GM21619 (cell line): ENCODE data around the gene SMAD2.

ENCODE experiments used
- ATAC-seq: cut with Tn5 transposase; IDR thresholded peaks from one replicate; pipeline ENCODE4 v1.9.1; 2021; ENCODE audit not compliant: unreplicated experiment

Gene SMAD2

DNA sequence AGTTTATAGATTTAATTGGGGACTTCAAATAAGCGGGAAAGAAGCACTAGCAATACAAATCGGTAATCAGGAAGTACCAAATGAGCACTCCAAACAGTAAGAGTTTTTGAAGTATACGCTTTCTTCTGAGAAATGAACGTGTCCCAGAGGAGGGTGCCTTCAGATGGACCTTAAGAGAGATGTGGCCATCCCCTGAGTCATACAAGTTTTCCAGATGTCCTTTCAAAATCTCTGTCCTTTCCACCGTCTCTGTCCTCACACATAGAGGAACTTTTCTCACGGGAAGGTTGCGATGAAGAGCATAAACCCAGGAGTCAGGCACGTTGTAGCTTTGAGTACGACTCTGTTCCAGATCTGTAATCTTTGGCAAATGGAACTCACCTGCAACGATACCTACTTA is 1.7 kb upstream of the SMAD2 start:
- no peak for ATAC-seq

- ATAC-seq: no peak
Observed at GRCh38 chr18:47931718-47932103, 1.3 kb upstream of the SMAD2 start.

DNA sequence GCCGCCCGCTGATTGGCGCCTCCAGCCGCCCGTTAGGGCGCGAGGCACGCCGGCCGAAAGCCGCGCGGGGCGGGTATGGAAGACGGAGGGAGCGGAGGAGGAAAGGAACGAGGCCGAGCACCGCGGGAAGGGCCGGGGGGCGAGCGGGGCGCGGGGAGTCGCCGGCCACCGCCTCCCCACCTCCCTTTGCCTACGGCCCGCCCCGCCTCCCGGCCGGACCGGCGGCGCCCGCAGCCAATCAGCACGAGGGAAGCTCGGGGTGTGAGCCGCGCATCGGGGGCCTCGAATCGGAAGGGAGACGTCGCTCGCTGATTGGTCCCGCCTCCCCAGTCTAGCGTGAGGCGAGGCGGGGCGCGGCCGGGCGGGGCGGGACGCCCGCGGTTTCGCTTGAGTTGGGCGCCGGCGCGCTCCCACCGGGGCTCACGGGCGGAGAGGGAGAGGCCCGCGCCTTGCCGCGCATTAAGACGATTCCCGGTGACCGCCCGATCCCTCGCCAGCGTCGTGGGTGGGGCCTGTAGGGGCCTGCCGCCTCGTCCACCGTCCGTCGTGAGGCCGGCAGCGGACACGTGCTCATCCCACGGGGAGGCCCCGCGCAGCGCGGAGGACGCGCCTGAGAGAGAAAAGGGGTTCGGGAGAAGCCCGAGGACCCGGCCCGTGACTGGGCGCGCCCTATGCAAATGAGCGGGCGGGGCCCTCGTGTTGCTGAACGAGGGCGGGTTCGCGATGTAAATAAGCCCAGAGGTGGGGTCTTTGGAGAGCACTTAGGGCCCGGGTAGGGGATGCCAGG is 665 bp upstream of the SMAD2 start:
- peak; percentile 85 for ATAC-seq

GRCh38 chr18:47929681-47930198 is 719 bp downstream of the SMAD2 start:
- ATAC-seq: no peak

GRCh38 chr18:47928466-47928865 is 2.0 kb downstream of the SMAD2 start:
- ATAC-seq: no peak

DNA sequence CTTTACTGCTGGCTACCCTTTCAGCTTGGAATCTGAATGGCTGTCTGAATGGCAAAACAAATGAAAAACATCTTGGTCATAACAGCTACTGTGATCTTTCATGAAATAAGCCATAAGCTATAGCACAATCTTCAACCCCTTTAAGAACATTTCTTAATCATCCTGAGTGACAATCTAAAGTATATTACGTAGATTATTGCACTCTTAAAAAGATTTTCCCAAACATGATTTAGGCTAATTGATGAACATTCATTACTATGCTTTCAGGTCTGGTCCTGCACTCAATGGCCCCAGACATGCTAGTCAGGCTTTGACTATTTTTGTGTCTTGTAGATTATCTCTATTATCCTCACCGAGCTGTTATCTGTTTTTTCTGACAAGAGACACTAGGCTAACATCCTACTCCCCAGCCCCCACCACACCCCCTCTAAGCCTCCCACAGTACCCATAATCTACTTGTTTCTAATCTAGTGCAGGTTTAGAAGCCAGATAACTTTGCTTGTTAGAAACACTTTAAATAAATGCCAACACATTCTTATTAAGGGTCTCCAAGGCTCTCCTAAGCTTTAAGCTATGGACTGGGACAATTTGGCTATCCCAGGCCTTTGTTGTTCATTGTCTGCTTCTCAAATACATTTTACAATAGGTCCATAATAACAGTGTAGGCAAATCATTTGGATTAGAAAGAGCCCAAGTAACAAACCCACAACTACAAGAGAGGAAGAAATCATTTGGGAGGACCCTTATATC is 4.2 kb downstream of the SMAD2 start:
- ATAC-seq: no peak

DNA sequence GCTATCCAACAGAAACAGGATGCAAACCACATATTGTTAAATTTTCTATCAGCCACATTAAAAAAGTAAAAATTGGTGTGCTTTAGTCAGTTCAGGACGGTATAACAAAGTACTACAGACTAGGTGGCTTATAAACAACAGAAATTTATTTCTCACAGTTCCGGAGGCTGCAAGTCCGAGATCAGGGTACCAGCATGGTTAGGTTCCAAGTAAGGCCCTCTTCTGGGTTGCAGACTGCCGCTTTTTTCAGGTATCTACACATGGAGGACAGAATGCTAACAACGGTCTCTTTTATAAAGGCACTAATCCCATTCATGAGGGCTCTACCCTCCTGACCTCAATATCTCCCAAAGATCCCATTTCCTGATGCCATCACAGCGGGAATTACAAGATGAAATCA is 10.5 kb downstream of the SMAD2 start:
- no peak for ATAC-seq

DNA sequence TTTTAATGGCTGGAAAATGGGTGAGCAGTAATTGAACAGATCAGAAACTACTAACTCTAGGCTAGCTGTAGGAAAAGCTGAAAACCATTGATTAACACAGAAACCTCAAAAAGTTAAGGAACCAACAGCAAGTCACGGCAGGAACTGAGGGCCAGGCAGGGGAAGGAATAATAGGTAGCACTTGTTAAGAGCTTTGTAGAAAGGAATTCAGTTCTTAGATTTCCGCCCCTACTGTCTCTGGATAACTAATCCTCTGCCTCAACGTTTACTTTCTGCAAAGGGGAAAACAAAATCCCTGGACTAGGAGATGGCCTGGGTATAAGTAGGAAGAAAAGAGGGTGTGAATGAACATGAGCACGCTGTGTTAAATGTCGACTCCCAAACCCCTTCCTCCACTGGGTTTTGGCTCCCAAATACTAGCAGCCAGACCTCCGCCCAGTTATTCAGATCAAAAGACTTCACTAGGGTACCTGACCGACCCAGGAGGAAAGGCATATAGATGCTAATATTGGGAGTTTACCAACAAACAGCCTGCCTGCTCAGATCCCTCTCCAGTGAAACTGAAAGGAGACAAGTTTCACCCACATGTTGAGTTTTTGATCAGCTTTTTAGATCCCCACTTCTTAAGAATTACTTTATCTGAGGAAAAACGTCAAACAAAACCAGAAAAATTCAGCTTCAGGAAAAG is 12.4 kb downstream of the SMAD2 start:
- ATAC-seq: peak; percentile 65

GRCh38 chr18:47915930-47916329 is 14.5 kb downstream of the SMAD2 start:
- no peak for ATAC-seq

DNA sequence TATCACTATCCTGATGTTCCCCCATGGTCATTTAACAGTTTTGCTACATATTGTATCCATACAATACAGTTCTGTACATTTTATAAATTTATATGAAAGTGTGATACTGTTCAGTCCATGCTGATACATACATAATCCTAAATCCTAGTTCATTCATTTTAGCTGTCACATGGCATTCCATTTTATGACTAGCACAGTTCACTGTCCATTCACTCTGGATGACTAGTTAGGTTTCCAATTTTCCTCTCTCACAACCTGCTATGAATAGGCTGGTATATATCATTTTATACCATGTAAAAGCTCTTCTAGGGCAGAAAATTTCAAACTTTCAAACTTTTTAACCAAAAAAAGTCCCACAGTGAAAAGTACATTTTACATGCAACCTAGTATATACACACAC is 15.2 kb downstream of the SMAD2 start:
- ATAC-seq: no peak

DNA sequence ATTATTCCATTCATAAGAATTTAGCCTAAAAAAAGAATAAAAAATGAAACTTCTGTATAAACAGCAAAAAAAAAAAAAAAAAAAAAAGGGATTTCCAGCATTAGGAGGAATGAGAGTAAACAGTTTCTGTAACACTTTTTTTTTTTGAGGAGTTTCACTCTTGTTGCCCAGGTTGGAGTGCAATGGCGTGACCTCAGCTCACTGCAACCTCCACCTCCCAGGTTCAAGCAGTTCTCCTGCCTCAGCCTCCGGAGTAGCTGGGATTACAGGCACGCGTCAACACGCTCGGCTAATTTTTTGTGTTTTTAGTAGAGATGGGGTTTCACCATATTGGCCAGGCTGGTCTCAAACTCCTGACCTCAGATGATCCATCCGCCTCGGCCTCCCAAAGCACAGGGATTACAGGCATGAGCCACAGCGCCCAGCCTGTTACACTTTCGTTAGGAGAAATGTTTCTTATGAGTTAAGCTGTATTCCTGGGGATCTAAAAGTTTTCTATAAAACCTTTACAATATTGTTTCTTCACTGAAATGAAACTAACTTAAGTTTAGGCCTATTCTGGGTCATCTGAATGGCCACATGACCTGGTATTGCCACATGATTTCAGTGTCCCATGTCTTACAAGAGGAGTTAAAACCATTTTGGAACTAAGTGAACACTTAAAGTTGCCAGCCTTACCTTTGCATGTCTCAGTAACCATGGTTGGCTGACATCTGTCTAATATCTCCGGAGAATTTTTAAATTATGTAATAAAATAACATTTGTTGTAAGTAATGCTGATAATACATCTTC is 17.5 kb downstream of the SMAD2 start:
- ATAC-seq: no peak

DNA sequence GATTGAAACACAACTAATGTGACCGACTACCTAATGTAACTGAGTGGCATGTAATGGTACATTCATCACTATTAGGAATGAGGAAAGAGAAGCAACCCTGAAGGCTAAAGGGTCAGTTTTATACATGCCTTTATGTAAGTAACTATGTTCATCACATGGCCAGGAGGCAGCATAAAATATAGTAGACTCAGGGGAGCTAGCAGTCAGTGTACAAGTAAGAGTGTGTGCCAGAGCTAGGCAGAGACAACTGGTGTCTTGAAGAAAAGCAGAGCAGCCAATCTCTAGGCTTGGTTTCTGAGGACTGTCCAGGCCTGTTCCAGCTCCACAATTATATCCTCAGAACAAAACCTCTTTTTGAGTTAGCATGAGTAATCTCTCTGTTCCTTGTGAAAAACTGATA is 18.1 kb downstream of the SMAD2 start:
- no peak for ATAC-seq

GRCh38 chr18:47911877-47912276 is 18.6 kb downstream of the SMAD2 start:
- no peak for ATAC-seq

GRCh38 chr18:47909484-47909883 is 21.0 kb downstream of the SMAD2 start:
- ATAC-seq: no peak

DNA sequence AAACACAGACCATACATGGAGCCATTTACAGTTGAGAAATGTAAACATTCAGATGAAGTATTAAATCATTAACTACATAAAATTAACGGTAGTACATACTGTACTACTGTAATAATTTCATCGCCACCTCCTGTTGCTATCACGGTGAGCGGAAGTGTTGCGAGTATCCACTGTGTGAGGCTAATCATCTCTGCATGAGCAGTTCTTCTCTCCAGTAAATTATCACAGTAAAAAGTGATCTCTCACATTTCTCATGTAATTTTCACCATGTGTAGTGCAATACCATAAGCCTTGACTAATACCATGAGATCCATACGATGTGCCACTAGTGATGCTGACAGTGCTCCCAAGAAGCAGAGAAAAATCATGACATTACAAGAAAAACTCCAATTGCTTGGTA is 21.9 kb downstream of the SMAD2 start:
- no peak for ATAC-seq

DNA sequence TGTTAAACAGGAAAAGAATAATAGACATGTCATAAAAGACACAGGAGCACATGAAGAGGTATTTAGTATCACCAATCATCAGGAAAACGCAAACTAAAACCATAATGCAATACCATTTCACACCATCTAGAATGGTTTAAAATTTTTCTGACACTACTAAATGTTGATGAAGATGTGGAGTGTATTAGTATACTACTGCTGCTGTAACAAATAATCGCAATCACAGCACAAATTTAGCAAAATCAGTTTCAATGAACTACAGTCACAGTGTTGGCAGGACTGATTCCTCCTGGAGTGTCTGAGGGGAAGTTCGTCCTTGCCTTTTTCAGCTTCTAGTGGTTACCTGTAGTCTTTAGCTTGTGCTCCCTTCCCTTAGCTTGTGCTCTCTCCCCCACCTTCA is 24.1 kb downstream of the SMAD2 start:
- ATAC-seq: no peak

- ATAC-seq: no peak
Observed at GRCh38 chr18:47903809-47904208, 26.6 kb downstream of the SMAD2 start.

- peak; percentile 92 for ATAC-seq
Observed at GRCh38 chr18:47901624-47902362, 28.7 kb downstream of the SMAD2 start.

DNA sequence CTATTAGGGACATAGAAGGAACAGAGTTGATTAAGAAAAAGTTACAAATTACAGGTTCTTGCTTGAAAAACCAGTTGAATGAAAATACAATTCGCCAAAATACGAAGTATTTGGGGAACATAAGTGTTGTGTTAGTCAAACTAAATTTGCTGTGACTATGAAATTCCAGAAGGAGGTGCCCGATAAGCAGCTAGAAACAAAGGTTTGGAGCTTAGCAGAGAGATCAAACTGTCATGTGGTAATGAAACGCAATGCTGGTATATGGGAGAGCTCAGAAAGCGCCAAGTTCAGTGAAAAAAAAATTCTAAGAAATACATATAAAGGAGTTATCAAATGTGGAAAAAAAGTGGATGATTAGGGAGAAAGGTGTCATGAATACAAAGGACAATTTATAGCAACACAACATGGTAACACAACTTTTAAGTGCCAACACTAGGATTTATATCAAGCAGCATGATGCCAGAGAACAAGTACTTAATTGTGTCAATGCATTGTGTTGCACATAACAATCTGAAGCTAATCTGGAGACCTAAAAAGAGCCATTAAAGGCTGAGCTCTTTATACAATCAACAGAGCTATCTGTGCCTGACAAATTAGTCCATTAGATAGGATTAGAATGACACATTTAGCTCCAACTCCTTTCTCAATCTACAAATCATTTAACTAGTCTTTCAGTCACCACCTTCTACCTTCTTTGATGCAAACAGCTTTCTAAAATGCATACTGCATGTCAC is 31.2 kb downstream of the SMAD2 start:
- no peak for ATAC-seq

DNA sequence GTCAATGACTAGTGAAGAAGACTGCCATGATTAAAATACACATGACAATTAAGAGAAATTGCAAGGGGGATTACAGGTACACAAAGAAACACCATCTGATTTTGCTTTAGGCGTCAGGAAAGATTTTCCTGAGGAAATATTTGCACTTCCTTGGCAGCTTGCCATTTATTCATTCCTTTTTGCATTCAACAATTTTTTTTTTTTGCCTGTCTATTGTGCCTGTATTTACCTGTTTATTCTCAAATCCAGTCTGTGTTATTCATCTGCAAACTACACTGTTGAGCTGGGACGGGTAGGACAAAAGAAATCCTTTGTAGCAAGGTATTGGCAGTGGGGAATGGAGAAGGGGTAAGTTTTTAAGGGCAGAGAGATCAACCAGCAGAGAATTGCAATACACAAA is 31.8 kb downstream of the SMAD2 start:
- ATAC-seq: no peak
